OCI-M2 (cell line): Measurements from ENCODE around the gene WDR59.
"Not testable (repeated sequence)": the region's sequence is repeated elsewhere in the genome, so short reads cannot be mapped to it uniquely, and the experiment has no call there.

Source experiments
- DNase-seq: peaks from one replicate; lab custom pipeline; 2025; ENCODE audit not compliant: unreplicated experiment; lab: John Stamatoyannopoulos, UW

The WDR59 gene

DNA sequence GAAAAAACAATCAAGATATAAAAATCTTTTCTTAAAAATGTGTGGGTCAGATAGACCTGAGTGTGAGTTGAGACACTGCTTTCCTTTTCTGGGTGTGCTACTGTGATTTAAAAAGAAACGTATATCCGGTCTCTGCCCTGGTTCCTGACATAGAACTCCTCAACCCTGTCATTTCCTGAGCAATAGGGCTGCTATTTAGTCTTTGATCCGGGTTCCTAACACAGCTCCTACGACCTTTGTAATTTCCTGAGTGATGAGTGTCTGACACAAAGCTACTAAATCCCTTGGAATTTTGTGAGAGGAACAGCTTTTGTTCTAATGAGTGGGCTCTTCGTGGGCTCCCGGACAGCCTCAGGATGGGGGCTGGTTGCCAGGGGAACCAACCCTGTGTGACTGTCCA lies 116.4 kb downstream of the WDR59 start:
- DNase-seq: no peak

DNA sequence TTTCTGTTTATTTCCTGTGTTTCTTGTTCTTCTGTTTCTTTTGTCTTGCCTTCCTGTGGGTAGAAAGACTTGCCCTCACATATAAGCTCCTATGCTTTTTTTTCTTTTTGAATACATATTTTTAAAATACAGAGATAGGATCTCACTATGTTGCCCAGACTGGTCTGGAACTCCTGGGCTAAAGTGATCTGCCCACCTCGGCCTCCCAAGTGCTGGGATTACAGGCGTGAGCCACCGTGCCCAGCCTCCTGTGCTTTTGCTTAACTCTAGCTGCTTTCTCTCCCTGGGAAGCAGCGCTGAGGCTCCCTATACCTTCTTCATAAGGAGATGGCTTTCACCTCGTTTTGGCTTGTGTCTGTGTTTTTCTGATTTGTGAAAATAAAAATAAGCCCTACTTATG lies 116.9 kb downstream of the WDR59 start:
- DNase-seq: no peak

DNA sequence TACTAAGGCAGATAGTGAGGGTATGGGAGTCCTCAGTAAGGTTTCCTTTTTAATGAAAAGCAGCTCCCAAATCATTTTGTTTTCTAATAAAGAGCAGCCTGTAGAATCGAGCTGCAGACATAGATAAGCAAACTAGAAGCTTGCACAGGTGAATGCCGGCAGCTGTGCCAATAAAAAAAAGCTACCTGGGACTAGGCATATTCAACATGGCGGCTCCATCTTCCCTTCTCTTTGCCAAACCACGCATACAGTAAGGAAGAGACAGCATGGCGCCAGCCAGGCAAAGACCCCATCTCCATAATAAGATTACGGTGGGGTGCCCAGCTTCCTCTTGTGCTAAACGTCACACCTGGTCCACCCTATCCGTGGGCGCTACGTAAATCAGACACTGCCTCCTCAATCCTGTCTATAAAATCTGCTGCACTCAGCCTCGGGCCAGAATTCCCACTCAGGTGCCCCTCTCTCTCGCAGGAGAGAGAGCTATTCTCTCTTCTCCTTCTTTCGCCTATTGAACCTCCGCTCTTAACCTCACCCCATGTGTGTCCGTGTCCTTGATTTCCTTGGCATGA lies 117.6 kb downstream of the WDR59 start:
- no peak for DNase-seq

DNA sequence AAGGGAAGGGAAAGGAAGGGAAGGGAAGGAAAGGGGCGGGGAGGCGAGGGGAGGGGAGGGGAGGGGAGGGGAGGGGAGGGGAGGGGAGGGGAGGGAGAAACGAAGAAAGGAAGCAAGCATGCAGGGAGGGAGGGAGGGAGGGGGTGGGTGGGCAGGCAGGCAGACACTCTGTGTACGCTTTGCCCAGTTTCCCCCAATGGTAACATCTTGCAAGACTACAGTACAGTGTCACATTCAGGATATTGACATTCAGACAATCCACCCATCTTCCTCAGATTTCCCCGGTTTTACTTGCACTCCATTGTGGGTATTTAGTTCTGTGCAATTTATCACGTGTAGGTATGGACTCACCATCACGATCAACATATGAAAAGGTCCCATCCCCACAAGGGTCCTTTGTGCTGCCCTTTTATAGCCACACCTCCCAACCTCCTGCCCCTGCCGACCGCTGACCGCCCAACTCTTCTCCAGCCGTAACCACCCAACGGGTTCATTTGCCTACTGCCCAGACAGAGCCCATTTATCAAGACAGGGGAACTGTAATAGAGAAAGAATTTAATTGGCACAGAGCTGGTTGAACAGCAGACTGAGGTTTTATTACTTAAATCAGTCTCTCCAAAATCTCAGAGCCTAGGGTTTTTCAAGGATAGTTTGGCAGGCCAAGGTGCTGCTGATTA lies 118.9 kb downstream of the WDR59 start:
- DNase-seq: no peak

DNA sequence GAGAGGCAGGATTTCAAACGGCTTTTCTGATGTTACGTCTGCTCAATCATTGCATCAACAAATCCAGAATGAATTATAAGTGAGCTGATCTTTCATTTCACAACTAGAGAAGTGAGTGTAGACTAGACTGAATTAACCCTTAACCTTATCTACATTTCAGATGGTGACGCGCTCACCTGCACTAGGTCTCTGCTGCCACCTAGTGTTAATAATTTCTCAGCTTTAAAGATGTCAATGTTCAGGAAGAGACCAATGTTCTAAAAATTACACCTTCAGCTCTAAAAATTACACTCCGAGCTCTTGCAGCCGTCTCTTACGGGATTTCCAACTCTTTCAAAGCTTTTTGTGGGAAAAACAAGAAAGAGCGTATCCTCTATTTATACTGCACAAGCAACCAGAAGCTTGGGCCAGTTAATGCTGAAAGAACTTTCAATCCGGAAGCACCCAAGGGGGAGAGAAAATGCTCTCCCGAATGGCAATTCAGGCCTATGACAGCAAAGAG lies 122.1 kb downstream of the WDR59 start:
- DNase-seq: no peak

DNA sequence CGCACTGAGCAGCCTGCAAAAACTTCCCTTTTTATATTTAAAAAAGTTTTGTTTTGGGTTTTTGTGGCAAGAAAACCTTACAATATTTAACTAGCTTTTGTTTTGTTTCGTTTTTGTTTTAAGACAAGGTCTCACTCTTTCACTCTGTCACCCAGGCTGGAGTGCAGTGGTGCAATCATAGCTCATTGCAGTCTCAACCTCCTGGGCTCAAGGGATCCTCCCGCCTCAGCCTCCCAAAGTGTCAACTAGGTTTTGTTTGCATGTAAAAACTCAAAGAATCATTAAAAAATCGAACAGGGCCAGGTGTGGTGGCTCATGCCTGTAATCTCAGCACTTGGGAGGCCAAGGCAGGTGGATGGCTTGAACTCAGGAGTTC lies 132.4 kb downstream of the WDR59 start:
- no peak for DNase-seq

DNA sequence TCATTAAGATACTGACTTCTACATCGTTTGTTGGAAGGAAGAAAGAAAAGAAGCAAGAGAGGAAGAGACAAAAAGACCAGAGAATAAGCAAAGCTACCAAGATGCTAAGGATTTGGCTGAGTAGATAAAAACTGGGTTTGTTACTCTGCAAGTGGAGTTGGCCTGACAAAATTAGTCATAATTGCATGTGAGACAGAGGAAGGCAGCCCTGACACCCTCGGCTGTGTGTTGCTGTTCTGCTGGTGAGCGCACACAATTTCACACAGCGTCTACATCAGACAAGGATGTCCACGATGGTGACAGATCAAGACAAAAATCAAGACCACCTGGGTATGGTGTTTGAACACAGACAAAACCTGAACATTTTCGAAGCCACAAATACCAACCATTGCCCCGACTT lies 134.9 kb downstream of the WDR59 start:
- DNase-seq: no peak

DNA sequence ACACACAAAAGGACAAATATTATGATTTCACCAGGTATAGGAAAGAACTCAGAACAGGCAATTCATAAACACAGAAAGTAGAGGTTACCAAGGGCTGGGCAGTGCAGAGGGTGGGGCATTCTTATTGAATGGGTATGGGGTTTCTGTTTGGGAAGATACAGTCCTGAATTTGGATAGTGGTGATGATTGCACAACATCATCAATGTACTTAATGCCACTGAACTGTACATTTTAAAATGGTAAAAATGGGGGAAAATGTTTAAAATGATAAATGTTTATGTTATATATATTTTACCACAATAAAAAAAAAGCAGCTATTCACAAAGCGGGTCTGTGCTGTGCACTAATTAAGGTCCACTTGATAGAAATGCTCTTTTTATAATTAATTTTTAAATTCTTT lies 137.7 kb downstream of the WDR59 start:
- DNase-seq: no peak

DNA sequence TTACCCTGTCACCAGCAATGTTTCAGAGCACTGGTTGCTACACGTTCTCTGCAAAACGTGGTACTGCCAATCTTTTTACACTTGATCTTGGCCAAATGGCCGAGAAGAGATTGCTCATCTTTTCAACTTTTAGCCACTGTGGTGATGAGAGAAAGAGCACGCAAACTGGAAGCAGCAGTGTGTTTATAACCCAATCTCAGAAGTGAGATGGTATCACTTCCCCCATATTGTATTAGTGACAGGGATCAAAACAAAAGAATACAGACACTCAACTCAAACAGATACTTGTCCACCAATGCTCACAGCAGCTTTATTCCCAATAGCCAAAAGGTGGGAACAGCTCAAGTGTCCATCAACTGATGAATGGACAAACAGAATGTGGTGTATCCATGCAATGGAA lies 138.2 kb downstream of the WDR59 start:
- DNase-seq: no peak

DNA sequence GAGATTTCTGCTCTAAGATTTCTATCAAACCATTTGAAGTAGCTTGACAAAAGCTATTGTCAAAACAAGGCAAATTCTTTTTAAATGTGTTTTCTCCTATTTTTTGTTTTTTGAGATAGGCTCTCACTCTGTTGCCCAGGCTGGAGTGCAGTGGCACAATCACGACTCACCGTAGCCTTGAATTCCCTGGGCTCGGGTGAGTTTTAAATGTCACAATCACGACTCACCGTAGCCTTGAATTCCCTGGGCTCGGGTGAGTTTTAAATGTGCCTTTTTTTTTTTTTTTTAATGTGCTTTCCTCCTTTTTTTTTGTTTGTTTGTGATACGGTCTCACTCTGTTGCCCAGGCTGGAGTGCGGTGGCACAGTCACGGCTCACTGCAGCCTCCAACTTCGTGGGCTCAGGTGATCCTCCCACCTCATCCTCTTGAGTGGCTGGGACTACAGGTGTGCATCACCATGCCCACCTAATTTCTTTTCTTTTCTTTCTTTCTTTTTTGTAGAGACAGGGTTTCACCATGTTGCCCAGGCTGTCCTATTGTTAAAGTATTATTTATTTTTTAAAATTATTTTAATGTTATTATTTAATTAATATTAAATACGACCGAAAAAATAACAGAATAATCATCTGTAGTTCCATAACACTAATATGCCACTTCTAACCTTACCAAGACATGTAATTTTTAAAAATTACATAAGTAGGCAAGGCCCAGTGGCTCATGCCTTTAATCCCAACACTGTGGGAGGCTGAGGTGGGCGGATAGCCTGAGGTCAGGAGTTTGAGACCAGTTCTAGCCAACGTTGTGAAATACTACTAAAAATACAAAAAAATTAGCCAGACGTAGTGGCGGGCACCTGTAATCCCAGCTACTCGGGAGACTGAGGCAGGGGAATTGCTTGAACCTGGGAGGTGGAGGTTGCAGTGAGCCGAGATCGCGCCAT lies 140.6 kb downstream of the WDR59 start:
- no peak for DNase-seq

DNA sequence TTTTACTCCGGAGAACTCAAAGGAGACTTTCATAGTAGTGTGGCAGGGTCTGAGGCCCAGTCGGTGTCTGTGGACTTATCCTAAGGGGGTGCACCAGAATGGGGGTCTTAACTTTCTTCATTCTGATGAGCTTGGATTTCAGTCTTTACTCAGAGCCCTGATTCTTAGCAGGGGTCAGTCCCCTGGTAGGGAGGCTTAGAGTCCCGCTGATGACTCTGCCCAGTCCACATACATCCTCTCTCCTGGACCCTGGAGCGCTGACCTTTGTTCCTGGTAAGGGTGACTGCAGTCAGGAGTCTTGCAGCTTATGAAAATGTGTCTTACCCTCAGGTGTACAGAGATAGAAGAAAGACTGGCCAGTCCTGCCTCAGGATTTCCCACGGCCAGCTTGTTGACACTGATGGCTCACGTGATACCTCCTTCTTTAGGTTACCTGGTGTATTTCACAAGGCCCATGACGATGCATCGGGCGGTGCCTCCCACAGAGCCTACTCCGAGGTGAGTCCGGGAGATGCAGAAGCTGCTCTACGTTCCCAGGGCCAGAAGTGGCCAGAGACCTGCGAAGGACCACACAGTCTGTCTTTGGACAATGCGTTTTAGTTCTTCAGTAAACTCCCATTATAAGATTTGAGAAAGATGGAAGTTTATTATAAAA lies 141.4 kb downstream of the WDR59 start:
- DNase-seq: not testable (repeated sequence)

DNA sequence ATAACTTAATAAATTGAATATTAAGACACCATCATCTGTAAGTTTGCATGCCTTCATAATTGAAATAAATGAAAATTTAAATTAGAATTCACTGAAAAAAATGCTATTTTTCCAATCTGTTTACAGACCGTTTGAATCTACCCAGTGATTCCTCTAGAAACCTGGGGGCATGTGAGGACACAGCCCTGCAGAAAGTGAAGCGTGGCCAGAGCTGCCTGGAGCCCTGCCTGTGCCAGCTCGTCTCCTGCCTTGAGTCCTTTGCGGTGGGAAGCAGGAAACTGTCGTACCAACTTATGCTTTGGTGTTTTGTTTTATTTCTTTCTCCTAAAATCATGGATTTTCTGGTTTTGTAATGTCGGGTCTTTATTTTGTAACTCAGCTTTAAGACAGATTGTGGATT lies 142.5 kb downstream of the WDR59 start:
- no peak for DNase-seq

DNA sequence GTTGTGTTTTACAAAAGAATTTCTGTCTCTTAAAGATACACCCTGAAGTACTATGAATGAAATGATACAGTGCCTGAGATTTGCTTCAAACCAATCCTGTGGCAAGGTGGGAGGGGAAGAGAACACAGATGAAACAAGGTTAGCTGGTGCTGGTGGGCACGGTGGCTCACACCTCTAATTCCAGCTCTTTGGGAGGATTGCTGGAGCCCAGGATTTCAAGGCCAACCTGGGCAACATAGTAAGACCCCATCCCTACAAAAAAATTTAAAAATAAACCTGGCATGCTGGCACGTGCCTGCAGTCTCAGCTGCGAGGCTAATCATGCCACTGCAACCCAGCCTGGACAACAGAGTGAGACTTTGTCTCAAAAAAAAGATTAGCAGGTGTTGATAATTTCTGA lies 143.0 kb downstream of the WDR59 start:
- no peak for DNase-seq

DNA sequence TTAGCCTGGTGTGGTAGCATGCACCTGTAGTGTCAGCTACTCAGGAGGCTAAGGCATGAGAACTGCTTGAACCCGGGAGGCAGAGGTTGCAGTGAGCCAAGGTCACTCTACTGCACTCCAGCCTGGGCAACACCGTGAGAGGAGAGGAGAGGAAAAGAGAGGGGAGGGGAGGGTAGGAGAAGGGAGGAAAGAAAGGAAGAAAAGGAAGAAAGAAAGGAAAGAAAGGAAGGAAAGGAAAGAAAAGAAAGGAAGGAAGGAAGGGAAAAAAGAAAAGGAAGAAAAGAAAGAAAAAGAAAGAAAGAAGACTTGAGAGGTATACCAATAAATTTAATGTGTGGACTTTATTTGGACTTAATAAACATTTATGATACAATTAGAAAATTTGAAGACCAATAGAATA lies 143.5 kb downstream of the WDR59 start:
- DNase-seq: no peak

DNA sequence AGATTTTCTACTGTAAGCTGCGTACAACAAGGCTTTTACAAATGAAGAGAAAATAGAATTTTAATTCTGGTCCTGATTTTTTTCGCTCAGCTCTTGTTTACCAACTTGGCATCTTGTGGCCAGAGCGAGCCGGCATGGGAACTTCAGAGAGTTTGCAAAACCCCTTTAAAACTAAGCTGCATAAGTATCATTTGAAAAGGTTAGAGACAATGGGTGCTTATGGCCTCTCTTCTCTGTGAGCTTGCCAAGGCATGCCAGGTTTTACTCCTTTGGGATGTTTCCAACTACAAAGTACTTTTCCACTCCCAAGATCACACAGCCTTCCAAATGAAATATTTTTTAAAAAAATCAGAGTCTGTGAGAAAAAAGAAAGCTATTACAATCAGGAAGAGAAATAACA lies 147.9 kb downstream of the WDR59 start:
- no peak for DNase-seq

DNA sequence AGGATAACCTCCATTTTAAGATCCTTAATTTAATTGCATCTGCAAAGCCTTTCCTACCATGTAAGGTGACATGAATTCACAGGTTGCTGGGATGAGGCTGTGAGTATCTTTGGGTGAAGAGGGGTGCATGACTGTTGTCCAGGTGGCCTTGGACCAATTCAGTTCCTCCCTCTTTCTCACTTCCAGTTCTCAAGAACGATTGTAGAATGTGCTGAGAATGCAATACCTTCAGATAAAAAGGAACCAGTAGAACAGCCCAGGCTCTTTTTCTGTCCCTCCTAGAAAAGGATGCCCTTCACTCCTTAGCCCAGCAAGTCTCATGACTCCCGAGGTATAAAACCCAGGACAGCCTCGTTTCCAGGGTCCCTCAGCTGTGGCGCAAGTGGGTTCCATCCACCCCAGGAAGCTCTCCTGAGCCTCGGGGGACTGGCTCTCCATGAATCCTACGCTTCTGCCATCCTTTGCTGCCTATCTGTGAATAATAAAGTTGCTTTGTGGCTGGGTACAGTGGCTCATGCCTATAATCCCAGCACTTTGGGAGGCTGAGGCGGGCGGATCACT lies 148.7 kb downstream of the WDR59 start:
- DNase-seq: no peak

DNA sequence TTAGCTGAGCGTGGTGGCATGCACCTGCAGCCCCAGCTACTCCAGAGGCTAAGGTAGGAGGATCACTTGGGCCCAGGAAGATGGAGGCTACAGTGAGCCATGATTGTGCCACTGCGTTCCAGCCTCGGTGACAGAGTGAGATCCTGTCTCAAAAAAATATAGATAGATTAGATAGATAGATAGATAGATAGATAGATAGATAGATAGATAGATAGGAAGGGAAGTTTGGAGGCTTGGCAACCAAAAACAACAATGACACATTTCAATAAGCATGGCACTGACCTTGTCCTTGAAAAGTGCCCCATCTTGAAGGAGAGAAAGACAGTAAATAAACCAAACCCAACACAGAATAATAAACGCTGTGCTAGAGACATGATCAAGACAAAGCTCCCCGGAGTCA lies 152.7 kb downstream of the WDR59 start:
- DNase-seq: no peak

DNA sequence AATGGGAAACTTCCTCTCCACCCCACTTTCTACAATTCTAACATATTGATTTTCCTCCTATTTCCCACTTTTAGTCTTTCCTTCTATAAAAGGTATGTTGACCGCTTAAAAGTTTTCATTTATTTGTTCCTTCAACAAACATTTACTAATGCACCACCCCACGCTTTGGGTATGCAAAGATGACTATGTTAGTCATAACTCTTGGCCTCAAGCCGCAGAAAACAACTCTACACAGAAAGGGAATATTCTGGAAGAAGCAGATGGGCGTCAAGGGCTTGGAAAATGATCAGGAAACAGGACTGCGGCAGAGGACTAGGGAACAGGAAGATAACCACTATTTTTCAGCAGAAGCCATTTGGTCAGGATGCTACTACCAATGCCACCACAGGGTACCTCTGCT lies 153.5 kb downstream of the WDR59 start:
- no peak for DNase-seq

DNA sequence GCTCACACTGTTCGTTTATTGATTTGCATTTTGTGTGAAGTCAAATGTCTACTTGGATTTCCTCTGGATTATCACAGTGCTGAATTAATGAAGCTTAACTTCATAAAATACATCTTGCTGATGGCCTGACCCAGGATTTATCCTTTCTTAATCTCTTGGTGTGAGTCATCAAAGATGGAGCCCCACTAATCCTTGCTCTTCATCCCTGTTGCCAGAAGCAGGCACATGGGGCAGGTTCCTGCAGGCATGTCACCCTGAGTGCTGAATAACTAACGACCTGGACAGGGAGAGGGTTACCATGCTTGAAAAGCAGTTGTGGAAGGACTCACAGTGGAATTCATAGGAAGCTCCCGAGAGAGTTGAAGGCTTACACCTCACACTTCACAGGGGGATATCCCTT lies 154.3 kb downstream of the WDR59 start:
- DNase-seq: no peak

DNA sequence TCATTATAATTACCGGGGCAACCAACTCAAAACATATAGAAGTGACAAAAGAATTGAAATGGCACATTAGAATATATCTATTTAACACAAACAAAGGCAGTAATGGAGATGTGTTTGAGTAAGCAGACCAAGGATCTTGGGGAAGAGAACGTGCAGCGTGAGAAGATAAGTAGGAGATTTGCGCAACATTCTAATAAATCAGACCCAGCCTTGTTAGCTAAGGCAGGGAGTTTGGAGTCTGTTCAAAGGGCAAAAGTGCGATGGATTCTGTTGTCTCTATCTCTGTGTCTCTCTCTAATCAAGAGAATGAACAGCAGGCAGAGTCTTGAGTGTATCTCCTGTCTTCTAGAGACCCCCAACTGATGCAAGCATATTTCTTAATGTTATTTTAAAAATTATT lies 155.3 kb downstream of the WDR59 start:
- DNase-seq: no peak

DNA sequence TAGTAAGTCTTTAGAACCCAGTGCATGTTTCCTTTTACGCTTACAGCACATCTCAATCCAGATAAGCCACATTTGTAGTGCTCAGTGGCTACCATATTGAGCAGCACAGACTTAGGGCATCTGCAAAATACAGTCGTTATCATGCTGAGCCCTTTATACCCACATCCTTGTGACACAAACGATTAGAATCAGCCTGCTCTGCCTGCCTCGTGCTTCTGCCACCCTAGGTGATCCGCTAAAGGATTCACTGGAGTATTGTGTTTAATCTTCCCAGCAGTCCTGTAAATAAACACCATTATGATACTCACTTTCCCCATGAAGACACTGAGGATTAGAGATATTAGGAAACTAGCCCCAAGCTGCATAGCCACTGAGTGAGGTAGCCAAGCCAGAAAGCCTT lies 159.0 kb downstream of the WDR59 start:
- DNase-seq: no peak
